ENCODE measurements around the gene WBP4.
"Not testable (repeated sequence)": the region's sequence is repeated elsewhere in the genome, so short reads cannot be mapped to it uniquely, and the experiment has no call there.

Gene WBP4

GRCh38 chr13:41026788-41027187 is 34.5 kb upstream of the WBP4 start:
- H3K27ac ChIP-seq: no peak overlapping the region
- no peak for TF ChIP-seq CTCF (IDR thresholded peaks at IDR 0.05; ENCODE audit: low read depth, low read length)
- H3K4me3 ChIP-seq (ENCODE audit: low read depth, low read length): no peak overlapping the region
- no peaks in the 10 kb centered on the region for H3K36me3 ChIP-seq
- H3K27me3 ChIP-seq (ENCODE audit: insufficient read depth, low read depth, severe bottlenecking): no peaks in the 10 kb centered on the region
- H3K9me3 ChIP-seq (ENCODE audit: severe bottlenecking): no peaks in the 10 kb centered on the region
- no peak for DNase-seq

DNA sequence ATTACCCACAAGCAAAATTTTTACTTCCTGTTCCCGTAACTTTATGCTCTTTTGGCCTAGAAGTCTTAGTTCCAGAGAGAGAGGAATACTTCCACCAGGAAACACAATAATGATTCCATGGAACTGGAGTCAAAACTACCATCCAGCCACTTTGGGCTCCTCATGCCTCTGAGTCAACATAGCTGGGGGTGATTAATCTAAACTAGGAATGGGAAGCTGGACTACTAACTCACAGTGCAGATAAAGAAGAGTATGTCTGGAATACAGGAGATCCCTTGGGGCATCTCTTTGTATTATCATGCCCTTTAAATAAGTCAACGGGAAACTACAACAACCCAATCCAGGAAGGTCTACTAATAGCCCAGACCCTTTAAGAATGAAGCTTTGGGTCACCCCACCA is 33.3 kb upstream of the WBP4 start:
- H3K9me3 ChIP-seq (ENCODE audit: severe bottlenecking): no peaks in the 10 kb centered on the region
- H3K27ac ChIP-seq: no peak overlapping the region
- H3K36me3 ChIP-seq: no peaks in the 10 kb centered on the region
- no peak for DNase-seq
- no peak for TF ChIP-seq CTCF (IDR thresholded peaks at IDR 0.05; ENCODE audit: low read depth, low read length)
- no peaks in the 10 kb centered on the region for H3K27me3 ChIP-seq (ENCODE audit: insufficient read depth, low read depth, severe bottlenecking)
- H3K4me3 ChIP-seq (ENCODE audit: low read depth, low read length): no peak overlapping the region

GRCh38 chr13:41029629-41030028 is 31.7 kb upstream of the WBP4 start:
- Histone ChIP-seq H3K27me3 (ENCODE audit: insufficient read depth, low read depth, severe bottlenecking) (no peaks in the 10 kb centered on the region), H3K36me3 (no peaks in the 10 kb centered on the region), H3K27ac (no peak overlapping the region), H3K9me3 (ENCODE audit: severe bottlenecking) (no peaks in the 10 kb centered on the region), H3K4me3 (ENCODE audit: low read depth, low read length) (no peak overlapping the region)
- no peak for DNase-seq
- no peak for TF ChIP-seq CTCF (IDR thresholded peaks at IDR 0.05; ENCODE audit: low read depth, low read length)

DNA sequence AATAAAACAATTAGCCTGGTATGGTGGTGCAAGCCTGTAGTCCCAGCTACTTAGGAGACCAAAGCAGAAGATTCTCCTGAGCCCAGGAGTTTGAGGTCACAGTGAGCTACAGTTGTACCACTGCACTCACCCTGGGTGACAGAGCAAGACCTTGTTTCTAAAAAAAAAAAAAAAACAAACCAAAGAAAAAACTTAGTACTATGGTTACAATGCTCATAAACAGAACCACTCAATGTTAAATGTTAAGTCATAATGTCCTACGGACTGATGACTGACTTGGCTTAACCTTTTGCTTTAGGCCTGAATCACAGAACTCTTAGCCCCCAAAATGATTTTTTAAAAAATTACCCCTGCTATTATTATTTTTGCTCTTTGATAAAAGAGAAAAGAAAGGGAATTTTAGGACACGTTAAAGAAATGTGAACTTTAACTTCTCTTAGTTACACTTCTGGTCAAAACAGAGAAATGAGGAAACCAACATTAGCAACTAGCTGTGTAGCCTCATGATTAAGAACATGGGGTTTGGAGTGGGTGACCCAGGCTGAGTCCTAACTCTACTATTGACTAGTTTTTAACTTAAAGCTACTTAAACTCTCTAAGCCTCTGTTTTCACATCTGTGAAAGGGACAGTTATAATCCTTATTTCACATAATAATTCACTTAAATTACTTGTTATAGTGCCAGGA is 28.5 kb upstream of the WBP4 start:
- no peaks in the 10 kb centered on the region for H3K36me3 ChIP-seq
- no peak overlapping the region for H3K27ac ChIP-seq
- H3K9me3 ChIP-seq (ENCODE audit: severe bottlenecking): no peaks in the 10 kb centered on the region
- no peak for DNase-seq
- no peak for TF ChIP-seq CTCF (IDR thresholded peaks at IDR 0.05; ENCODE audit: low read depth, low read length)
- no peaks in the 10 kb centered on the region for H3K27me3 ChIP-seq (ENCODE audit: insufficient read depth, low read depth, severe bottlenecking)
- no peak overlapping the region for H3K4me3 ChIP-seq (ENCODE audit: low read depth, low read length)

GRCh38 chr13:41034382-41034781 is 26.9 kb upstream of the WBP4 start:
- H3K27ac ChIP-seq: no peak overlapping the region
- H3K27me3 ChIP-seq (ENCODE audit: insufficient read depth, low read depth, severe bottlenecking): no peaks in the 10 kb centered on the region
- H3K4me3 ChIP-seq (ENCODE audit: low read depth, low read length): no peak overlapping the region
- no peak for DNase-seq
- no peaks in the 10 kb centered on the region for H3K36me3 ChIP-seq
- H3K9me3 ChIP-seq (ENCODE audit: severe bottlenecking): no peaks in the 10 kb centered on the region
- no peak for TF ChIP-seq CTCF (IDR thresholded peaks at IDR 0.05; ENCODE audit: low read depth, low read length)

DNA sequence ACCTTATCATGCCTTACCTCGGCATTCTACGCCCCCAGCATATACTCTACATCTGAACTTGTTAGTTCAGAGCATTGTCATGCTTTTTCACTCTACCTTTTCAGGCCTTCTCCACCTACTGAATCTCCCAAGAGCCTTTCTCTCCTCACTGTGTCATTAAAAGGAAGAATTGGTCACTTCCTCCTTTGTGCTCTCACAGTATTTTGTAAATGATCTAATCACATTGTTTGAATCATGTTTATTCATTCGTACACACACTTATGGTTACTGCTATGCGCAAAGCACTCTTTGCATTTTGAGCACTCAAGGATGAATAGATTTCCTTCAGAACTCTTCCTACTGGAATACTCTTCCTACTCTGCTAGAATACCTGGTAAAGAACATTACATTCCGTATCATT is 26.4 kb upstream of the WBP4 start:
- DNase-seq: no peak

GRCh38 chr13:41036557-41036956 is 24.8 kb upstream of the WBP4 start:
- not testable (repeated sequence) for H3K27ac ChIP-seq; H3K36me3 ChIP-seq; H3K4me3 ChIP-seq (ENCODE audit: low read depth, low read length); DNase-seq; H3K9me3 ChIP-seq (ENCODE audit: severe bottlenecking); H3K27me3 ChIP-seq (ENCODE audit: insufficient read depth, low read depth, severe bottlenecking)

More for the DNA sequence above, 26.4 kb upstream of the WBP4 start:
- no peak for TF ChIP-seq CTCF (IDR thresholded peaks at IDR 0.05; ENCODE audit: low read depth, low read length)
- Histone ChIP-seq H3K36me3 (no peaks in the 10 kb centered on the region), H3K27me3 (ENCODE audit: insufficient read depth, low read depth, severe bottlenecking) (no peaks in the 10 kb centered on the region), H3K4me3 (ENCODE audit: low read depth, low read length) (no peak overlapping the region), H3K27ac (no peak overlapping the region), H3K9me3 (ENCODE audit: severe bottlenecking) (no peaks in the 10 kb centered on the region)
